HG03565 (cell line): Measurements from ENCODE around the gene CCDC178.
"Not testable (repeated sequence)": the region's sequence is repeated elsewhere in the genome, so short reads cannot be mapped to it uniquely, and the experiment has no call there.

Experiments
- ATAC-seq: cut with Tn5 transposase; IDR thresholded peaks from one replicate; pipeline ENCODE4 v1.9.1; 2021; ENCODE audit warnings: mild to moderate bottlenecking, moderate library complexity; ENCODE audit not compliant: unreplicated experiment

The CCDC178 gene

DNA sequence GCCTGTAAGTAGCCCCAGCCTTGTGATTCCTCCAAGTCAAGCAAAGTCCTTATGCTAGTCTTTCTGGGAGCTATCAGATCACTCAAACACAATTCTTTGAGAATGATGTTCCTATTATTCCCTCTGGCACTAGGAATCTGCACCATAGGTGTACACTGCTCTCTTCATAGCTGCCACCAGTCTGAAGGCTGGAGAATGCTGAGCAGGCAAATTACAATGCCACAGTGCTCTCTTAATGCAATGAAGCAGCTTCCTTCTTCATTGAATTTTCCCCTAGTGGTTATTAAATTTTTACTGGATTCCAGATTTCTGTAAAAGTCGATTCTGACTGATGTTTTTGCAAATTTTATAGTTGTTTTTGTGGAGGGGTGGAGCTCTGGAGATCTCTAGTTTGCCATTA is 84.8 kb downstream of the CCDC178 start:
- ATAC-seq = no peak

DNA sequence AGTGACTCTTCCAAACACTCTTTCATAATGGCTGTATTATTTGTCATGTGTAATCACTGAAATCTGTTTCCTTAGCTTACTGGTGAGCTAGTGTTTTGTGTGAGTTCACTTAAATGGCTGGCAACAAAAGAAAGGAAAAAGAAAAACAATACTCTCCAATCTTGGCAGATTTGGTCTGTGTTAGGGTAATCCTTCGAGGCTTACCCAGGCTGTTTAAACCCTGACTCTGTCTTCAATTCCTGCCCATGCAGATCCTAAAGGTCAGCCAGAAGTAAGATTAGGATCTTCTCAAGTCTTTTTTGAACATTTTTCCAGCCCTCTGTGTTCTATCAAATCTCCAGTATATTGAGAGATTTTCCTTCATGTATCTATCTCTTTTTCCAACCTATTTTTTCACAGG is 85.3 kb downstream of the CCDC178 start:
- ATAC-seq = no peak

GRCh38 chr18:33350256-33350655 is 90.3 kb downstream of the CCDC178 start:
- no peak for ATAC-seq

DNA sequence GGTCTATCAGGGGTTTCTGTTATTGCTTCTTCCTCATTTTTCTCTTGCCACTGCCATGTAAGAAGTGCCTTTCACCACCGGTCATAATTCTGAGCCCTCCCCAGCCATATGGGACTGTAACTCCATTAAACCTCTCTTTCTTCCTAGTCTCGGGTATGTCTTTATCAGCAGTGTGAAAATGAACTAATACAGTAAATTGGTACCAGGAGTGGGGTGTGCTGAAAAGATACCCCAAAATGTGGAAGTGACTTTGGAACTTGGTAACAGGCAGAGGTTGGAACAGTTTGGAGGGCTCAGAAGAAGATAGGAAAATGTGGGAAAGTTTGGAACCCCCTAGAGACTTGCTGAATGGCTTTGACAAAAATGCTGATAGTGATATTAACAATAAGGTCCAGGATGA is 100.8 kb downstream of the CCDC178 start:
- not testable (repeated sequence) for ATAC-seq

DNA sequence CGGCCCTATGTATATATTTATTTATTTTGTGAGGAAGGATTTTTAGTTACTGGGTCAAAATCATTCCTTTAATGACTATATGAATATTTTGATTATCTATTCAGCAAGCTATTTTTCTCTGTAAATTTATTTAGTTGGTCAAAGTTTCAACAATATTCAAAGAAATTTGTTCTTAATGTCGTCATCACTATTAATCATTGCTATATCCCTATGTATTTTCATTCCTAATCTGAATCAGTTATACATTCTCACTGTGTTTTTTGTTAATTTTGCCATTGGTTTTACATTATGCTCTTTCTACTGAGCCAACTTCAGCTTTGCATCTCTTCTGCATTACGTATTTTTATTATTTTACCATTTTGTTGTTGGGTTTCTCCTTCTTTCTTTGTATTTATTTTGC is 105.7 kb downstream of the CCDC178 start:
- no peak for ATAC-seq

DNA sequence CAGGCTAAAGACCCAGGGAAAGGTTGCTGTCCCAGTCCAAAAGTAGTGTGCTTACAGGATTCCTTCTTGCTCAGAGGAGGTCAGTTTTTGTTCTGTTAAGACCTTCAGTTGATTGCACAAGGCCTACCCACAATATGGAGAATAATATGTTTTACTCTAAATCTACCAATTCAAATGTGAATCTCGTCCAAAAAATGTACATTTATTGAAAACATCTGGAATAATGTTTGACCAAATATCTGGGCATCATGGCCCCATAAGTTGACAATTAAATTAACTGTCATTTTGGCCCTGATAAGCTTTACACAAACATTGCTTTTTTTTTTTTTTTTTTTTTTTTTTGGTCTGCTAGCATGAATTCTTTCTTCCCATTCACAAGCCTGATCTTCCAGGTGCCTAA is 109.8 kb downstream of the CCDC178 start:
- ATAC-seq = no peak

- no peak for ATAC-seq
Observed at GRCh38 chr18:33326975-33327374, 113.5 kb downstream of the CCDC178 start.

GRCh38 chr18:33317640-33318039 is 122.9 kb downstream of the CCDC178 start:
- no peak for ATAC-seq

DNA sequence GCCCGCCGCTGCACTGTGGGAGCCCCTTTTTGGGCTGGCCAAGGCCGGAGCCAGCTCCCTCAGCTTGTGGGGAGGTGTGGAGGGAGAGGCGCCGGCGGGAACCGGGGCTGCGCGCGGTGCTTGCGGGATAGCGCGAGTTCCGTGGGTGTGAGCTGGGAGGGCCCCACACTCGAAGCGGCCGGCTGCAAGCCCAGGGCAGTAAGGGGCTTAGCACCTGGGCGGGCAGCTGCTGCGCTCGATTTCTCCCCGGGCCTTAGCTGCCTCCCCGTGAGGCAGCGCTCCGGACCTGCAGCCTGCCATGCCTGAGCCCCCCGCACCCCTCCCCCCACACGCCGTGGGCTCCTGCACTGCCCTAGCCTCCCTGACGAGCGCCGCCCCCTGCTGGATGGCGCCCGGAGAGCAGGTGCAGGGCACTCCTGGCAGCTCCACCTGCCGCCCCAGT is 124.4 kb downstream of the CCDC178 start:
- no peak for ATAC-seq

DNA sequence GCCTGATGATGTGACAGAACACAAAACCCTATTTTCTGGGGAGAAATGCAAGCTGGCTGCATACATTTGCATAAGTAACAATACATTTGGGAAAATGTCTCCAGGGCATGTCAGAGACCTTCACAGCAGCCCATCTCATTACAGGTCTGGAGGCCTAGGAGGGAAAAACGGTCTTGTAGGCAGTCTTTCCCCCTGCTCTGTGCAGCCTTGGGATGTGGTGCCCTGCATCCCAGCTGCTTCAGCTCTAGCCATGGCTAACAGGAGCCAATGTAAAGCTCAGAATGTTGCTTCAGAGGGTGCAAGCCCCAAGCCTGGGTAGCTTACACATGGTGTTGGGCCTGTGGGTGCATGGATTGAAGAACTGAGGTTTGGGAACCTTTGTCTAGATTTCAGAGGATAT is 133.0 kb downstream of the CCDC178 start:
- no peak for ATAC-seq

GRCh38 chr18:33304277-33304676 is 136.2 kb downstream of the CCDC178 start:
- no peak for ATAC-seq

GRCh38 chr18:33291539-33291938 is 149.0 kb downstream of the CCDC178 start:
- ATAC-seq = no peak

GRCh38 chr18:33288082-33288716 is 152.3 kb downstream of the CCDC178 start:
- ATAC-seq = no peak

DNA sequence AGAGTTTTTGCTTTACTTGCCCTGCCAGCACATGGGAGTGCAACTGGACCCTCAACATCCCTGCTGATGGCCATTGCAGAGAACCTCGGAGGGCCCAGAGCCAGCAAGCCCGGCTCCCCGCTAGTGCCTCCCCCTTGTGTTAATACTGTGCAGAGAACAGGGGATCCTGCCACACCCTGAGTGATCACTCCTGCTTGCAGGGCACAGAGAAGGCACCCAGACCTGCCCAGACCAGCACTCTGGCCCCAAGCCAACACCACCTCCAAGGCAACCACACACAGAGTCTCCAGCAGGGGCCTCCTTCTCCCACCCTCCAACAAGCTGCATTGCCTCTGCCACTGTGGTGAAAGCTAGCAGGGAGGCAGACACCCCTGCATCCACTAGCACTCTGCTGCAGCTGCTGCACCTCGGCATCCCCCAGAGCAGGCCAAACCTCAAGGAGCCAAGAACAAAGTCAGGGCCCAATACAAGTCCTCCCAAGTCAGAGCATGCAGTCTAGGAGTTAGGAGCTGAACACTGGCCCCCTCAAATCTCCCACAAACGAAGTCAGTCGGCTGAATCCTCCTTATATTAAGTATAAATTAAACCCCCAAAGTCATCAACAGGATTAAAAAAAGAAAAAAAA is 157.7 kb downstream of the CCDC178 start:
- ATAC-seq = no peak

DNA sequence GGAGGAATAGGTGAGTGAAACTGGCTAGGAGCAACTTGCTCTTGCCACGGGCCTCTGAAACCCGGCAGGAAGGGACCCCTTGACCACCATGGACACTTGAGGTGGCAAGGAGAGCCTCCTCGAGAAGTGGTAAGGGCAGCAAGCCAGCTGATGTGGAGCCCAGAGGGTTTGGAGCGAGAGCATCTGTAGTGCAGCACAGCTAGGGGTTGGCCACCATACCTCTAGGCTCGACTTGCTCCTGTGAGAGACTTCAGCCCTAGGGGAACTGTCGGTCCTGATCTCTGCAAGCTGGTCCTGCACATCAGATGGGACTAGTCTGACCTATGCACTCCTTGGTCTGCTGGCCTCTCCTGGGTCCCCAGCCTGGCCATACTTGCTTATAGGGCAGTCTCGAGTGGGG is 158.4 kb downstream of the CCDC178 start:
- ATAC-seq = no peak

GRCh38 chr18:33277431-33277830 is 163.1 kb downstream of the CCDC178 start:
- no peak for ATAC-seq

- ATAC-seq = no peak
Observed at GRCh38 chr18:33275843-33276242, 164.7 kb downstream of the CCDC178 start.

- no peak for ATAC-seq
Observed at GRCh38 chr18:33270297-33270696, 170.2 kb downstream of the CCDC178 start.

GRCh38 chr18:33269223-33269622 is 171.3 kb downstream of the CCDC178 start:
- ATAC-seq = no peak

- no peak for ATAC-seq
Observed at GRCh38 chr18:33264566-33264965, 176.0 kb downstream of the CCDC178 start.

- peak; percentile 81 for ATAC-seq
Observed at GRCh38 chr18:33239298-33239697, 201.2 kb downstream of the CCDC178 start.

- ATAC-seq = no peak
Observed at GRCh38 chr18:33232318-33232626, 208.2 kb downstream of the CCDC178 start.
